H9 (cell line): Measurements from ENCODE around the gene FNDC3B. TPM values are rescaled to one million over a fixed set of nuclear protein-coding genes. Genes with fewer than 3 reads are reported as not detected.

ENCODE experiments used
- DNase-seq: peaks from one replicate; pipeline ENCODE4 v3.0.0-alpha.2; 2017
- H2AFZ ChIP-seq: one replicate; pipeline ENCODE4 v1.6.1; 2013; ENCODE audit warnings: mild to moderate bottlenecking, low read length, control low read depth, moderate library complexity
- H2AK5ac ChIP-seq: 2 replicates; pipeline ENCODE4 v1.6.1; 2013; ENCODE audit warnings: low read length, control low read depth, mixed read lengths; ENCODE audit not compliant: insufficient read length
- H2BK120ac ChIP-seq: one replicate; pipeline ENCODE4 v1.6.1; 2013; ENCODE audit warnings: low read depth, mild to moderate bottlenecking, low read length, control low read depth, inconsistent platforms; ENCODE audit not compliant: poor library complexity, severe bottlenecking
- H2BK12ac ChIP-seq: 2 replicates; pipeline ENCODE4 v1.6.1; 2013; ENCODE audit warnings: low read length, control low read depth, mixed read lengths, low read depth; ENCODE audit not compliant: insufficient read length
- H2BK15ac ChIP-seq: 2 replicates; pipeline ENCODE4 v1.6.1; 2013; ENCODE audit warnings: low read depth, low read length, control low read depth
- H2BK20ac ChIP-seq: one replicate; pipeline ENCODE4 v1.6.1; 2013; ENCODE audit warnings: low read depth, mild to moderate bottlenecking, low read length, control low read depth, inconsistent platforms; ENCODE audit not compliant: poor library complexity, severe bottlenecking
- H2BK5ac ChIP-seq: 2 replicates; pipeline ENCODE4 v1.6.1; 2013; ENCODE audit warnings: low read length, control low read depth, mixed read lengths; ENCODE audit not compliant: insufficient read length
- H3K14ac ChIP-seq: 2 replicates; pipeline ENCODE4 v1.6.1; 2013; ENCODE audit warnings: low read length, control low read depth; ENCODE audit not compliant: insufficient read depth
- H3K18ac ChIP-seq: 2 replicates; pipeline ENCODE4 v1.6.1; 2013; ENCODE audit warnings: low read depth, mild to moderate bottlenecking, mixed read lengths, low read length, control low read depth; ENCODE audit not compliant: insufficient read length
- H3K23ac ChIP-seq: 2 replicates; pipeline ENCODE4 v1.6.1; 2013; ENCODE audit warnings: low read length, control low read depth, mixed read lengths, low read depth; ENCODE audit not compliant: insufficient read length
- H3K23me2 ChIP-seq: 2 replicates; pipeline ENCODE4 v1.6.1; 2013; ENCODE audit warnings: low read depth, mild to moderate bottlenecking, mixed read lengths, low read length, control low read depth; ENCODE audit not compliant: insufficient read length, poor library complexity, severe bottlenecking
- H3K27ac ChIP-seq: 2 replicates; pipeline ENCODE4 v1.5.1; 2013; ENCODE audit warnings: low read length, control low read depth, mixed read lengths, low read depth; ENCODE audit not compliant: insufficient read length
- H3K27me3 ChIP-seq: 2 replicates; pipeline ENCODE4 v1.6.1; 2013; ENCODE audit warnings: low read length, control low read depth, inconsistent platforms; ENCODE audit not compliant: insufficient read depth
- H3K4ac ChIP-seq: 2 replicates; pipeline ENCODE4 v1.6.1; 2013; ENCODE audit warnings: low read depth, mild to moderate bottlenecking, control low read depth, inconsistent platforms, low read length, moderate library complexity
- H3K4me1 ChIP-seq: 2 replicates; pipeline ENCODE4 v1.6.1; 2013; ENCODE audit warnings: low read length, control low read depth, inconsistent platforms; ENCODE audit not compliant: insufficient read depth
- H3K4me2 ChIP-seq: 2 replicates; pipeline ENCODE4 v1.6.1; 2013; ENCODE audit warnings: low read length, control low read depth, mixed read lengths; ENCODE audit not compliant: insufficient read length, insufficient read depth
- H3K56ac ChIP-seq: 2 replicates; pipeline ENCODE4 v1.6.1; 2013; ENCODE audit warnings: low read depth, mild to moderate bottlenecking, mixed read lengths, low read length, control low read depth; ENCODE audit not compliant: insufficient read length
- H3K79me1 ChIP-seq: 2 replicates; pipeline ENCODE4 v1.6.1; 2013; ENCODE audit warnings: low read depth, mild to moderate bottlenecking, moderate library complexity, low read length, control low read depth, inconsistent platforms; ENCODE audit not compliant: insufficient read depth, poor library complexity, severe bottlenecking
- H3K79me2 ChIP-seq: 2 replicates; pipeline ENCODE4 v1.6.1; 2013; ENCODE audit warnings: low read length, control low read depth, inconsistent platforms; ENCODE audit not compliant: insufficient read depth
- H3K9ac ChIP-seq: 2 replicates; pipeline ENCODE4 v1.6.1; 2013; ENCODE audit warnings: low read length, control low read depth, mixed read lengths; ENCODE audit not compliant: insufficient read length; ENCODE audit errors: extremely low read depth
- H3K9me3 ChIP-seq: one replicate; pipeline ENCODE4 v1.6.1; 2013; ENCODE audit warnings: low read depth, low read length, inconsistent platforms; ENCODE audit not compliant: control insufficient read depth
- H3T11ph ChIP-seq: one replicate; pipeline ENCODE4 v1.6.1; 2013; ENCODE audit warnings: mild to moderate bottlenecking, low read length, control low read depth, inconsistent platforms
- H4K20me1 ChIP-seq: one replicate; pipeline ENCODE4 v1.6.1; 2013; ENCODE audit not compliant: control insufficient read depth, insufficient read length, insufficient read depth
- H4K5ac ChIP-seq: 2 replicates; pipeline ENCODE4 v1.6.1; 2013; ENCODE audit warnings: low read depth, mild to moderate bottlenecking, mixed read lengths, low read length, control low read depth; ENCODE audit not compliant: insufficient read length
- H4K8ac ChIP-seq: replicated peaks from 2 replicates; pipeline ENCODE4 v1.6.1; 2013; ENCODE audit warnings: low read length, control low read depth, mixed read lengths, low read depth; ENCODE audit not compliant: insufficient read length
- H4K91ac ChIP-seq: 2 replicates; pipeline ENCODE4 v1.6.1; 2013; ENCODE audit warnings: low read depth, mild to moderate bottlenecking, moderate library complexity, mixed read lengths, low read length, control low read depth; ENCODE audit not compliant: insufficient read length
- H3K27ac Mint-ChIP-seq, 3 experiments: 2 replicates in 2 of 3; 3 replicates in 1 of 3; pipeline ENCODE4 v1.8.0; 2020 to 2021; ENCODE audit warnings: mixed read lengths in 3 of 3, mild to moderate bottlenecking in 1 of 3, moderate library complexity in 1 of 3
- H3K27me3 Mint-ChIP-seq: 2 replicates; pipeline ENCODE4 v1.8.0; 2021; ENCODE audit warnings: low read depth, mild to moderate bottlenecking, moderate library complexity, mixed read lengths
- H3K36me3 Mint-ChIP-seq, 3 experiments: 2 replicates in 2 of 3; 3 replicates in 1 of 3; pipeline ENCODE4 v1.8.0; 2020 to 2021; ENCODE audit warnings: low read depth in 3 of 3, mixed read lengths in 3 of 3; ENCODE audit not compliant: insufficient read depth in 1 of 3
- H3K4me1 Mint-ChIP-seq, 2 experiments: 2 replicates each; pipeline ENCODE4 v1.8.0; 2020; ENCODE audit warnings: mixed read lengths in 2 of 2
- H3K4me3 Mint-ChIP-seq, 2 experiments: 2 replicates in 1 of 2; 3 replicates in 1 of 2; pipeline ENCODE4 v1.8.0; 2020 to 2021; ENCODE audit warnings: mild to moderate bottlenecking in 2 of 2, mixed read lengths in 2 of 2, moderate library complexity in 1 of 2
- H3K9me3 Mint-ChIP-seq, 2 experiments: 2 replicates in 1 of 2; 3 replicates in 1 of 2; pipeline ENCODE4 v1.8.0; 2020; ENCODE audit warnings: mild to moderate bottlenecking in 2 of 2, mixed read lengths in 2 of 2, moderate library complexity in 1 of 2
- WGBS: extraction: QIAGEN DNeasy Blood & Tissue Kit; methylation state at CpG from one replicate; pipeline ENCODE4 v1.1.7; 2013; ENCODE audit warnings: missing lambda C conversion rate, low lambda C conversion rate, mixed read lengths; ENCODE audit not compliant: insufficient read length; ENCODE audit errors: extremely low coverage; 5-methylcytosine and 5-hydroxymethylcytosine counted together
- total RNA-seq: library from RNA; stranded (reverse); gene quantifications from 2 replicates; pipeline ENCODE4 v1.2.1, GENCODE V29; 2021
- TF ChIP-seq, protein P1 (sequence below): fragments of 200-600 bp; sonication (generic); conservative IDR thresholded peaks from 3 replicates; pipeline ENCODE4 v1.8.0; 2021; ENCODE audit warnings: antibody characterized with exemption, mild to moderate bottlenecking

Gene FNDC3B
- total RNA-seq, 1 experiment from 2014 or later, result 43.8 TPM

DNA sequence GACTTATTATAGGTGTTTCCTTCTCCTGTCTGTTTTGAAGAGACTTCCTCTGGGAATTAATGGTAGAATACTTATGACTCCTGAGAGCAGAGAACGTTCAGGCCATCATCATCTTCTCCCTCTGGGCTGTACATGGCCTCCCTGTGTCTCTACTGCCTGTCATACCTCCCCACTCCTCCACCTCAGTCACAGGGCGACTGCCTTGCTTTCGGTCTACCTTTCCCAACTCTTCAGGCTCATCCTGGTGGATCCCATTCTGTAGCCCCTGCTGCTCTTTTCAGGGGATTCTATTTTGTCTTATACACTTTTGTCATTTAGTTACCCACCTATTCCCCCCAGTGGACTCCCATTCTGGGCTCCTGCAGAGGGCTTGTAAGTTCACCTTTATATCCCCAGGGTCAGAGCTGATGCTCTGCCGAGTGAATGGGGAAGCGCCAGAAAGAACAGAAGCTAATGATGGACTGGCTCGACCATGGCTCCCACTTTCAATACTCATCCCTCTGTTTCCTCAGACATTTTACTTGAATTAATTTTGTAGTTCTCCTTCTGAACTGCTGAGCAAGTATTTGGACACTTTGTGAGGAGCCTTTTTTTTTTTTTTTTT lies 28.6 kb downstream of the FNDC3B start:
- peaks cover 4% of the 10 kb centered on the region for H3K79me1 ChIP-seq
- H2BK120ac ChIP-seq, result no peak overlapping the region
- no peak overlapping the region for H3K27ac ChIP-seq
- Mint-ChIP-seq H3K9me3 (no peaks in the 10 kb centered on the region; a peak in 1 of 5 replicates), H3K4me1 (peaks cover 52 to 54% of the 10 kb centered on the region in 2 experiments), H3K4me3 (no peak overlapping the region), H3K27ac (peak overlapping the region in 2 of 3 experiments; percentile 6 to 26; a peak in 2 of 7 replicates), H3K27me3 (no peaks in the 10 kb centered on the region), H3K36me3 (peaks cover 9 to 14% (median 10%) of the 10 kb centered on the region in 3 experiments)
- no peak overlapping the region for H3K4ac ChIP-seq
- H3K79me2 ChIP-seq, result peaks cover 25% of the 10 kb centered on the region; the same call in 1 of the 2 replicates
- H3K9me3 ChIP-seq, result no peaks in the 10 kb centered on the region
- no peak overlapping the region for H2BK5ac ChIP-seq
- no peak overlapping the region for H3K18ac ChIP-seq
- no peak overlapping the region for H2BK15ac ChIP-seq
- H4K5ac ChIP-seq, result no peak overlapping the region
- H3T11ph ChIP-seq, result no peak overlapping the region
- no peaks in the 10 kb centered on the region for H3K23me2 ChIP-seq
- H3K9ac ChIP-seq, result no peak overlapping the region
- no CpG with 5 or more reads among the region's 6 CpGs for WGBS
- H3K14ac ChIP-seq, result no peak overlapping the region
- DNase-seq, result no peak
- H3K4me2 ChIP-seq, result no peak overlapping the region
- H3K23ac ChIP-seq, result no peak overlapping the region
- no peak overlapping the region for H4K8ac ChIP-seq
- H3K4me1 ChIP-seq, result peaks cover 12% of the 10 kb centered on the region
- no peak overlapping the region for H3K56ac ChIP-seq
- H2AK5ac ChIP-seq, result no peak overlapping the region
- H4K91ac ChIP-seq, result no peak overlapping the region
- H2BK20ac ChIP-seq, result no peak overlapping the region
- H4K20me1 ChIP-seq, result peaks cover 2% of the 10 kb centered on the region
- no peak overlapping the region for H2BK12ac ChIP-seq
- no peak overlapping the region for H2AFZ ChIP-seq
- TF ChIP-seq, protein P1, sequence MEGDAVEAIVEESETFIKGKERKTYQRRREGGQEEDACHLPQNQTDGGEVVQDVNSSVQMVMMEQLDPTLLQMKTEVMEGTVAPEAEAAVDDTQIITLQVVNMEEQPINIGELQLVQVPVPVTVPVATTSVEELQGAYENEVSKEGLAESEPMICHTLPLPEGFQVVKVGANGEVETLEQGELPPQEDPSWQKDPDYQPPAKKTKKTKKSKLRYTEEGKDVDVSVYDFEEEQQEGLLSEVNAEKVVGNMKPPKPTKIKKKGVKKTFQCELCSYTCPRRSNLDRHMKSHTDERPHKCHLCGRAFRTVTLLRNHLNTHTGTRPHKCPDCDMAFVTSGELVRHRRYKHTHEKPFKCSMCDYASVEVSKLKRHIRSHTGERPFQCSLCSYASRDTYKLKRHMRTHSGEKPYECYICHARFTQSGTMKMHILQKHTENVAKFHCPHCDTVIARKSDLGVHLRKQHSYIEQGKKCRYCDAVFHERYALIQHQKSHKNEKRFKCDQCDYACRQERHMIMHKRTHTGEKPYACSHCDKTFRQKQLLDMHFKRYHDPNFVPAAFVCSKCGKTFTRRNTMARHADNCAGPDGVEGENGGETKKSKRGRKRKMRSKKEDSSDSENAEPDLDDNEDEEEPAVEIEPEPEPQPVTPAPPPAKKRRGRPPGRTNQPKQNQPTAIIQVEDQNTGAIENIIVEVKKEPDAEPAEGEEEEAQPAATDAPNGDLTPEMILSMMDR, result no peak
- no peaks in the 10 kb centered on the region for H3K27me3 ChIP-seq
